Anterior cingulate cortex (tissue), 58 donors: ENCODE measurements around the gene QPCT.
A peak's percentile ranks its signal among the peaks of the same experiment; 100 is the strongest.
"Not testable (repeated sequence)": the region's sequence is repeated elsewhere in the genome, so short reads cannot be mapped to it uniquely, and the experiment has no call there.

ENCODE experiments used
- DNase-seq, 58 donors: peaks; one replicate each; lab custom pipeline; 2025; lab: John Stamatoyannopoulos, UW

The QPCT gene

GRCh38 chr2:37388074-37388473, 43.6 kb downstream of the QPCT start:
- no peak for DNase-seq

- no peak for DNase-seq
Observed at GRCh38 chr2:37389395-37389794, 45.0 kb downstream of the QPCT start.

- DNase-seq = peak in 6 of 58 donors; percentile 2 to 27 (median 16)
Observed at GRCh38 chr2:37389989-37390765, 45.7 kb downstream of the QPCT start.

GRCh38 chr2:37390777-37391176, 46.3 kb downstream of the QPCT start:
- no peak for DNase-seq

GRCh38 chr2:37391711-37392110, 47.3 kb downstream of the QPCT start:
- DNase-seq = no peak

- no peak for DNase-seq
Observed at GRCh38 chr2:37392428-37392827, 48.0 kb downstream of the QPCT start.

GRCh38 chr2:37394263-37394662, 49.8 kb downstream of the QPCT start:
- no peak for DNase-seq

GRCh38 chr2:37394796-37395555, 50.5 kb downstream of the QPCT start:
- no peak for DNase-seq

GRCh38 chr2:37396890-37397565, 52.6 kb downstream of the QPCT start:
- no peak for DNase-seq

- DNase-seq = no peak
Observed at GRCh38 chr2:37398990-37399389, 54.6 kb downstream of the QPCT start.

GRCh38 chr2:37400041-37400440, 55.6 kb downstream of the QPCT start:
- DNase-seq = no peak

- DNase-seq = no peak
Observed at GRCh38 chr2:37402636-37403035, 58.2 kb downstream of the QPCT start.

GRCh38 chr2:37405781-37406180, 61.4 kb downstream of the QPCT start:
- DNase-seq = no peak

GRCh38 chr2:37412231-37412630, 67.8 kb downstream of the QPCT start:
- no peak for DNase-seq

GRCh38 chr2:37413911-37414469, 69.6 kb downstream of the QPCT start:
- DNase-seq = not testable (repeated sequence)

GRCh38 chr2:37414470-37414949, 70.1 kb downstream of the QPCT start:
- peak in 2 of 58 donors; percentile 14 to 44 for DNase-seq

- DNase-seq = no peak
Observed at GRCh38 chr2:37415128-37415820, 70.8 kb downstream of the QPCT start.

- no peak for DNase-seq
Observed at GRCh38 chr2:37417321-37417720, 72.9 kb downstream of the QPCT start.

GRCh38 chr2:37418956-37419355, 74.5 kb downstream of the QPCT start:
- no peak for DNase-seq

- no peak for DNase-seq
Observed at GRCh38 chr2:37421686-37422085, 77.3 kb downstream of the QPCT start.
